HG02759 (cell line): ENCODE data around the gene P2RX3.

Experiments used
- ATAC-seq: cut with Tn5 transposase; IDR thresholded peaks from one replicate; pipeline ENCODE4 v1.9.1; 2021; ENCODE audit warnings: mild to moderate bottlenecking, moderate library complexity; ENCODE audit not compliant: unreplicated experiment

Gene P2RX3

GRCh38 chr11:57414612-57415212 is 76.6 kb downstream of the P2RX3 start:
- no peak for ATAC-seq

GRCh38 chr11:57416436-57416835 is 78.3 kb downstream of the P2RX3 start:
- ATAC-seq: no peak

- ATAC-seq: no peak
Observed at GRCh38 chr11:57417056-57417455, 78.9 kb downstream of the P2RX3 start.

GRCh38 chr11:57418131-57418530 is 80.0 kb downstream of the P2RX3 start:
- no peak for ATAC-seq

GRCh38 chr11:57419146-57419545 is 81.0 kb downstream of the P2RX3 start:
- ATAC-seq: no peak

- ATAC-seq: no peak
Observed at GRCh38 chr11:57421066-57421465, 82.9 kb downstream of the P2RX3 start.

GRCh38 chr11:57421805-57422204 is 83.7 kb downstream of the P2RX3 start:
- ATAC-seq: no peak
